ENCODE data around the gene NOCT.
"Not testable (repeated sequence)": the region's sequence is repeated elsewhere in the genome, so short reads cannot be mapped to it uniquely, and the experiment has no call there.

DNA sequence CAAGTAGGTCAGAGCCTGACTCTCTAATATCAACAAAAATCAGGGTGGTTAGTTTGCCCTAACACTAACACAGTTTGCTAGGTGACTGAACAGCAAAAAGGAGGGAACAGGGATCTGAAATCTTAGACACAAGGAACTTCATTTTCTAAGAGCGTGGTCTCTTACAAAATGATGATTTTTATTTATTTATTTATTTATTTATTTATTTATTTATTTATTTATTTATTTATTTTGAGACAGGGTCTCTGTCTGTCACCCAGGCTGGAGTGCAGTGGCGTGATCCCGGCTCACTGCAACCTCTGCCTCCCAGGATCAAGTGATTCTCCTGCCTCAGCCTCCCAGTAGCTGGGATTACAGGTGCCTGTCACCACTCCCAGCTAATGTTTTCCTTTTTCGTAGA is 11.9 kb upstream of the NOCT start:
- TF ChIP-seq EZH2 (IDR thresholded peaks at IDR 0.05), result not testable (repeated sequence)
- TF ChIP-seq, protein P1, sequence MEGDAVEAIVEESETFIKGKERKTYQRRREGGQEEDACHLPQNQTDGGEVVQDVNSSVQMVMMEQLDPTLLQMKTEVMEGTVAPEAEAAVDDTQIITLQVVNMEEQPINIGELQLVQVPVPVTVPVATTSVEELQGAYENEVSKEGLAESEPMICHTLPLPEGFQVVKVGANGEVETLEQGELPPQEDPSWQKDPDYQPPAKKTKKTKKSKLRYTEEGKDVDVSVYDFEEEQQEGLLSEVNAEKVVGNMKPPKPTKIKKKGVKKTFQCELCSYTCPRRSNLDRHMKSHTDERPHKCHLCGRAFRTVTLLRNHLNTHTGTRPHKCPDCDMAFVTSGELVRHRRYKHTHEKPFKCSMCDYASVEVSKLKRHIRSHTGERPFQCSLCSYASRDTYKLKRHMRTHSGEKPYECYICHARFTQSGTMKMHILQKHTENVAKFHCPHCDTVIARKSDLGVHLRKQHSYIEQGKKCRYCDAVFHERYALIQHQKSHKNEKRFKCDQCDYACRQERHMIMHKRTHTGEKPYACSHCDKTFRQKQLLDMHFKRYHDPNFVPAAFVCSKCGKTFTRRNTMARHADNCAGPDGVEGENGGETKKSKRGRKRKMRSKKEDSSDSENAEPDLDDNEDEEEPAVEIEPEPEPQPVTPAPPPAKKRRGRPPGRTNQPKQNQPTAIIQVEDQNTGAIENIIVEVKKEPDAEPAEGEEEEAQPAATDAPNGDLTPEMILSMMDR (IDR thresholded peaks at IDR 0.05), result not testable (repeated sequence)
